Caco-2 (cell line): ENCODE results near the gene DMRTB1. TPM values are rescaled to one million over a fixed set of nuclear protein-coding genes. Genes with fewer than 3 reads are reported as not detected.

Source experiments
- Bru-seq: library from RNA; stranded (reverse); fragments of 400-500 nt; gene quantifications from one replicate; lab custom pipeline; 2021; lab: Mats Ljungman, UMichigan
- BruChase-seq, 2 experiments: library from RNA; stranded (reverse); fragments of 400-500 nt; gene quantifications; one replicate each; lab custom pipeline; 2021; lab: Mats Ljungman, UMichigan
- BruUV-seq: library from RNA; stranded (reverse); fragments of 400-500 nt; replicated peaks from 2 replicates; lab custom pipeline; 2021; lab: Mats Ljungman, UMichigan
- CTCF ChIA-PET: fragments of 300-600 bp; sonication (Branson Sonifier 250); formaldehyde crosslinking; loops from one replicate; lab custom pipeline; 2022; ENCODE audit warnings: antibody characterized with exemption; lab: Charles Lee
- POLR2A ChIA-PET: fragments of 300-600 bp; sonication (Branson Sonifier 250); formaldehyde crosslinking; loops from one replicate; lab custom pipeline; 2022; ENCODE audit warnings: antibody characterized with exemption; lab: Charles Lee
- DNase-seq, 2 experiments: peaks; one replicate each; pipeline versions ENCODE4 v3.0.0 to v3.0.0-alpha.2; 2020 to 2022
- H3K27me3 ChIP-seq: replicated peaks from 2 replicates; pipeline ENCODE4 v1.6.0; 2011; ENCODE audit warnings: low read length; ENCODE audit not compliant: control insufficient read depth, insufficient read depth
- H3K36me3 ChIP-seq: 2 replicates; pipeline ENCODE4 v1.5.1; 2011; ENCODE audit warnings: low read length; ENCODE audit not compliant: control insufficient read depth, insufficient read depth
- H3K4me1 ChIP-seq: fragments of 250-450 bp; sonication (Bioruptor Pico); 2 replicates; pipeline ENCODE4 v1.5.1; 2020; ENCODE audit warnings: mild to moderate bottlenecking
- H3K4me3 ChIP-seq: 2 replicates; pipeline ENCODE4 v1.5.1; 2011; ENCODE audit warnings: low read depth, mild to moderate bottlenecking, control low read depth, low read length
- H3K9me3 ChIP-seq: fragments of 250-450 bp; sonication (Bioruptor Pico); 2 replicates; pipeline ENCODE4 v1.5.1; 2020; ENCODE audit warnings: mild to moderate bottlenecking, moderate library complexity
- H3K27ac Mint-ChIP-seq: one replicate; pipeline ENCODE4 v1.8.0; 2022; ENCODE audit warnings: mixed read lengths; ENCODE audit not compliant: unreplicated experiment
- H3K27me3 Mint-ChIP-seq: one replicate; pipeline ENCODE4 v1.8.0; 2022; ENCODE audit warnings: mixed read lengths; ENCODE audit not compliant: insufficient read depth, unreplicated experiment
- H3K36me3 Mint-ChIP-seq: one replicate; pipeline ENCODE4 v1.8.0; 2022; ENCODE audit warnings: mild to moderate bottlenecking, mixed read lengths; ENCODE audit not compliant: insufficient read depth, unreplicated experiment
- H3K4me1 Mint-ChIP-seq: one replicate; pipeline ENCODE4 v1.8.0; 2022; ENCODE audit warnings: low read depth, mixed read lengths; ENCODE audit not compliant: unreplicated experiment
- H3K4me3 Mint-ChIP-seq: one replicate; pipeline ENCODE4 v1.8.0; 2022; ENCODE audit warnings: mild to moderate bottlenecking, moderate library complexity, mixed read lengths; ENCODE audit not compliant: unreplicated experiment
- H3K9me3 Mint-ChIP-seq: one replicate; pipeline ENCODE4 v1.8.0; 2022; ENCODE audit warnings: mixed read lengths; ENCODE audit not compliant: unreplicated experiment
- CTCF ChIP-seq, 2 experiments: fragments of 200-600 bp in 1 of 2; IDR thresholded peaks; 1 replicate in 1 of 2; 2 replicates in 1 of 2; pipeline versions ENCODE4 v1.5.1 to v1.8.0; 2011 to 2022; ENCODE audit warnings: antibody characterized with exemption in 1 of 2, control low read depth in 1 of 2, inconsistent platforms in 1 of 2, low read depth in 1 of 2, low read length in 1 of 2, mild to moderate bottlenecking in 1 of 2, moderate library complexity in 1 of 2; ENCODE audit not compliant: insufficient read depth in 1 of 2, severe bottlenecking in 1 of 2, unreplicated experiment in 1 of 2
- intact Hi-C: fragments of 100-400 bp; cut with micrococcal nuclease; formaldehyde crosslinking; loops from one replicate; pipeline ENCODE4 v1.10.0; 2022; ENCODE audit not compliant: unreplicated experiment
- long read RNA-seq: library from polyadenylated mRNA; stranded (forward); transcript quantifications from one replicate; pipeline ENCODE4 v2.0.0, GENCODE V29; 2022
- total RNA-seq: library from RNA; stranded (reverse); gene quantifications from 2 replicates; pipeline ENCODE4 v1.2.3, GENCODE V29; 2022

Gene DMRTB1
- not detected in 2 replicates for total RNA-seq
- Bru-seq, nascent RNA = not detected
- BruChase-seq, experiment 1, labeled RNA remaining after a 2-hour chase = not detected
- not detected for BruChase-seq, experiment 2, labeled RNA remaining after a 6-hour chase
- long read RNA-seq = 0 reads

- CTCF ChIA-PET = no interaction called here
- no peaks in the 10 kb centered on the region for H3K27me3 ChIP-seq
- Mint-ChIP-seq H3K4me1 (no peaks in the 10 kb centered on the region), H3K36me3 (no peaks in the 10 kb centered on the region), H3K4me3 (no peak within 1 kb of the TSS), H3K27me3 (peaks cover 3% of the 10 kb centered on the region), H3K9me3 (no peaks in the 10 kb centered on the region), H3K27ac (no peak within 1 kb of the TSS)
- intact Hi-C loops = no loop called here
- TF ChIP-seq CTCF (IDR thresholded peaks at IDR 0.05; ENCODE audit: insufficient read depth in 1 of 2, low read depth in 1 of 2, low read length in 1 of 2, severe bottlenecking in 1 of 2, unreplicated experiment in 1 of 2) = no peak
- POLR2A ChIA-PET = no interaction called here
- no peaks in the 10 kb centered on the region for H3K36me3 ChIP-seq
- no peaks in the 10 kb centered on the region for H3K9me3 ChIP-seq
- no peak within 1 kb of the TSS for H3K4me3 ChIP-seq
- BruUV-seq = no TSS peak
- no peak for DNase-seq
- no peaks in the 10 kb centered on the region for H3K4me1 ChIP-seq
Observed at GRCh38 chr1:53459321-53460175, at the start of gene DMRTB1. TSS of gene DMRTB1 (plus strand) at chr1:53459399. CDS start at chr1:53459454, 55 bp downstream.

- POLR2A ChIA-PET = no interaction called here
- no peak overlapping the region for H3K27ac Mint-ChIP-seq
- no peaks in the 10 kb centered on the region for H3K36me3 Mint-ChIP-seq
- H3K27me3 Mint-ChIP-seq = peaks cover 8% of the 10 kb centered on the region
- intact Hi-C loops = no loop called here
- BruUV-seq = no TSS peak
- H3K4me3 ChIP-seq = no peak overlapping the region
- H3K9me3 ChIP-seq = no peaks in the 10 kb centered on the region
- CTCF ChIA-PET = no interaction called here
- no peaks in the 10 kb centered on the region for H3K9me3 Mint-ChIP-seq
- H3K4me1 ChIP-seq = no peaks in the 10 kb centered on the region
- TF ChIP-seq CTCF (IDR thresholded peaks at IDR 0.05; ENCODE audit: insufficient read depth in 1 of 2, low read depth in 1 of 2, low read length in 1 of 2, severe bottlenecking in 1 of 2, unreplicated experiment in 1 of 2) = no peak
- no peaks in the 10 kb centered on the region for H3K36me3 ChIP-seq
- DNase-seq = no peak
- H3K4me3 Mint-ChIP-seq = no peak overlapping the region
- no peaks in the 10 kb centered on the region for H3K27me3 ChIP-seq
- no peaks in the 10 kb centered on the region for H3K4me1 Mint-ChIP-seq
Observed at GRCh38 chr1:53409695-53410094, 49.5 kb upstream of the DMRTB1 start.

GRCh38 chr1:53410100-53410541 lies 49.1 kb upstream of the DMRTB1 start:
- Mint-ChIP-seq H3K4me3 (no peak overlapping the region), H3K4me1 (no peaks in the 10 kb centered on the region), H3K27me3 (peaks cover 8% of the 10 kb centered on the region), H3K9me3 (no peaks in the 10 kb centered on the region), H3K27ac (no peak overlapping the region), H3K36me3 (no peaks in the 10 kb centered on the region)
- no peak for TF ChIP-seq CTCF (IDR thresholded peaks at IDR 0.05; ENCODE audit: insufficient read depth in 1 of 2, low read depth in 1 of 2, low read length in 1 of 2, severe bottlenecking in 1 of 2, unreplicated experiment in 1 of 2)
- intact Hi-C loops = no loop called here
- no TSS peak for BruUV-seq
- ChIA-PET POLR2A (no interaction called here), CTCF (no interaction called here)
- Histone ChIP-seq H3K9me3 (no peaks in the 10 kb centered on the region), H3K4me1 (no peaks in the 10 kb centered on the region), H3K27me3 (no peaks in the 10 kb centered on the region), H3K36me3 (no peaks in the 10 kb centered on the region), H3K4me3 (no peak overlapping the region)
- no peak for DNase-seq
